K562 (cell line): ENCODE data around the gene DOCK1. TPM values are rescaled to one million over a fixed set of nuclear protein-coding genes. Genes with fewer than 3 reads are reported as not detected.

Source experiments
- CUX1 ChIP-seq: fragments of 200-800 bp; sonication (Bioruptor generic); IDR thresholded peaks from 2 replicates; pipeline ENCODE4 v1.6.1; 2016; ENCODE audit warnings: missing genetic modification characterization, missing compliant biosample characterization
- FOXK1 ChIP-seq: sonication (generic); formaldehyde crosslinking; IDR thresholded peaks from 2 replicates; pipeline ENCODE4 v1.8.0; 2022; ENCODE audit warnings: missing genetic modification reagents, mild to moderate bottlenecking, borderline replicate concordance
- KLF16 ChIP-seq: IDR thresholded peaks from 2 replicates; pipeline ENCODE4 v1.6.1; 2016; ENCODE audit warnings: antibody characterized with exemption
- NR1H2 ChIP-seq: sonication (generic); formaldehyde crosslinking; IDR thresholded peaks from 2 replicates; pipeline ENCODE4 v1.4.0; 2020; ENCODE audit warnings: mild to moderate bottlenecking, missing genetic modification reagents
- OTX1 ChIP-seq: fragments of 450-650 bp; formaldehyde crosslinking; IDR thresholded peaks from 2 replicates; pipeline ENCODE4 v1.4.0; 2022; ENCODE audit warnings: mild to moderate bottlenecking
- POLR2H ChIP-seq: IDR thresholded peaks from 2 replicates; pipeline ENCODE4 v1.6.1; 2016; ENCODE audit warnings: missing genetic modification characterization, low read depth, mild to moderate bottlenecking, control low read depth, missing compliant biosample characterization, moderate library complexity
- RBM39 ChIP-seq: fragments of 200-400 bp; formaldehyde crosslinking; optimal IDR thresholded peaks from 2 replicates; pipeline ENCODE3; 2018; ENCODE audit warnings: low read depth, low read length
- XRCC5 ChIP-seq: fragments of 200-400 bp; formaldehyde crosslinking; IDR thresholded peaks from 2 replicates; pipeline ENCODE4 v1.6.1; 2017; ENCODE audit warnings: low read depth, mild to moderate bottlenecking, low read length
- ZFP30 ChIP-seq: fragments of 250-450 bp; sonication (Bioruptor Pico); IDR thresholded peaks from 2 replicates; pipeline ENCODE4 v1.8.0; 2022; ENCODE audit warnings: moderate library complexity, mild to moderate bottlenecking, inconsistent platforms, borderline replicate concordance
- polyA plus RNA-seq, 8 experiments: library from polyadenylated mRNA; depleted of rRNA in 4 of 8; stranded (reverse) in 5 of 8; unstranded in 3 of 8; fragments of >200 nt; fragmentation: Nextera tagmentation in 2 of 8; fragmentation: Illumina TruSeq in 1 of 8; extraction: Ambion mirVana in 2 of 8; extraction: Trizol in 1 of 8; gene quantifications; 2 replicates each; pipeline versions ENCODE4 v1.2.1 to v1.2.3, GENCODE V29; 2011 to 2014; ENCODE audit warnings: inconsistent platforms in 1 of 8, missing spikeins in 1 of 8
- total RNA-seq, 7 experiments: library from RNA; depleted of rRNA in 6 of 7; stranded (reverse); fragments of >200 nt in 6 of 7; fragmentation: Illumina TruSeq in 2 of 7; extraction: Trizol in 2 of 7; gene quantifications; 2 replicates each; pipeline versions ENCODE4 v1.2.1 to v1.2.3, GENCODE V29; 2011 to 2021; ENCODE audit warnings: low replicate concordance in 1 of 7

Gene DOCK1
- total and polyA plus RNA-seq, 9 of the 15 experiments (the other 6 are each of a cell fraction or from before 2014, with no cell fraction given): 0.31 TPM; not detected in 8

GRCh38 chr10:127384532-127384931, 479.3 kb downstream of the DOCK1 start (continued):
- TF ChIP-seq ZFP30 (CRISPR knock-in tag) (no peak), RBM39 (no peak), XRCC5 (no peak), OTX1 (CRISPR knock-in tag) (no peak), NR1H2 (CRISPR knock-in tag) (no peak), KLF16 (no peak), FOXK1 (CRISPR knock-in tag) (no peak), CUX1 (CRISPR knock-in tag) (no peak), POLR2H (no peak)
- TF ChIP-seq, all 486 proteins: peak for 0
